Measurements from ENCODE around the gene SURF4. TPM values are rescaled to one million over a fixed set of nuclear protein-coding genes. Genes with fewer than 3 reads are reported as not detected.

The SURF4 gene
- polyA plus RNA-seq, 3 donors, result 61.4 to 175 (median 157) TPM

DNA sequence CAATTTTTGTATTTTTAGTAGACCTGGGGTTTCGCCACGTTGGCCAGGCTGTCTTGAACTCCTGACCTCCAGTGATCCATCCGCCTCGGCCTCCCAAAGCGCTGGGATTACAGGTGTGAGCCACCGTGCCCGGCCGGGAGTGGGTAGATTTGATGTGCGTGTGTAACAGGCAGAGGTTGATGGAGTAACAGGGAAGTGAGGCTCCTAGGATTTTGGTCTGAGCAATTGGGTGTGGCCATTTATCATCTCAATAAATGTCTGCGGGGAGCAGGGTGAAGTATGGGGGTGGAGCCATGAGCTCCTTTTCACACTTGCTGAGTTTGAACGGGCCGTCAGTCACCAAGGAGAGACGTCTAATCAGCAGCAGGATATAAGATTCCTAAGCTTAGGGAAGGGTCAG lies 43.1 kb upstream of the SURF4 start:
- no peak overlapping the region for H2AFZ ChIP-seq (ENCODE audit: insufficient read depth, low read depth, low read length, poor library complexity, severe bottlenecking)
- intact Hi-C loops (cut with micrococcal nuclease), result loop anchor here (5.0 kb wide), 2 partner anchors 58 to 82 kb away; partner anchors contain the start of genes SLC2A6 (in 1 of the 2) and SURF6 (in 1 of the 2)

More for the DNA sequence above, 43.1 kb upstream of the SURF4 start:
- Mint-ChIP-seq H3K27ac (peak overlapping the region in 2 of 7 donors; percentile 20 to 48), H3K27me3 (ENCODE audit: low read depth in 3 of 3) (peaks cover 0 to 4% (median 1%) of the 10 kb centered on the region in 3 donors), H3K36me3 (peaks cover 13 to 19% of the 10 kb centered on the region in 2 donors), H3K4me3 (no peak overlapping the region), H3K4me1 (peaks cover 34% of the 10 kb centered on the region), H3K9me3 (peaks cover 0 to 8% (median 0%) of the 10 kb centered on the region in 7 donors)
- WGBS (ENCODE audit: insufficient coverage), result 97% methylated on average over 12 of the region's 13 CpGs
- H3K4me2 ChIP-seq (replicated peaks; ENCODE audit: extremely low read depth, low read length, poor library complexity, severe bottlenecking), result no peak overlapping the region
- H3K9me3 ChIP-seq (replicated peaks in 1 of 2; ENCODE audit: control insufficient read depth in 1 of 2, insufficient read depth in 1 of 2, low read length in 2 of 2), result no peaks in the 10 kb centered on the region
- H3K27me3 ChIP-seq (ENCODE audit: control insufficient read depth in 2 of 2, insufficient read depth in 2 of 2, low read length in 2 of 2), result no peaks in the 10 kb centered on the region
- no peak for DNase-seq
- no peak overlapping the region for H3K9ac ChIP-seq (ENCODE audit: insufficient read depth, low read length, poor library complexity, severe bottlenecking)
- no peak overlapping the region for H3K4me3 ChIP-seq (replicated peaks in 1 of 3; ENCODE audit: low read depth in 2 of 3, low read length in 3 of 3)
- TF ChIP-seq CTCF (IDR thresholded peaks at IDR 0.05), result no peak
- H4K20me1 ChIP-seq (ENCODE audit: insufficient read depth, low read length), result peaks cover 20% of the 10 kb centered on the region
- peaks cover 21 to 26% of the 10 kb centered on the region in 2 donors for H3K4me1 ChIP-seq (ENCODE audit: control insufficient read depth in 1 of 2, insufficient read depth in 2 of 2, low read length in 2 of 2)
- H3K36me3 ChIP-seq (replicated peaks in 1 of 2; ENCODE audit: control insufficient read depth in 1 of 2, insufficient read depth in 2 of 2, low read length in 2 of 2), result peaks cover 7 to 19% of the 10 kb centered on the region in 2 donors
- peaks cover 37% of the 10 kb centered on the region for H3K79me2 ChIP-seq (ENCODE audit: insufficient read depth, low read length)
- H3K27ac ChIP-seq (ENCODE audit: low read depth in 1 of 2, low read length in 2 of 2), result no peak overlapping the region

Data from CD14-positive monocyte (primary cell).